HG02981 (cell line): ENCODE data around the gene MYO7B.
"Not testable (repeated sequence)": the region's sequence is repeated elsewhere in the genome, so short reads cannot be mapped to it uniquely, and the experiment has no call there.

Experiments used
- ATAC-seq: cut with Tn5 transposase; IDR thresholded peaks from one replicate; pipeline ENCODE4 v1.9.1; 2021; ENCODE audit warnings: mild to moderate bottlenecking, moderate library complexity; ENCODE audit not compliant: unreplicated experiment

Gene MYO7B

DNA sequence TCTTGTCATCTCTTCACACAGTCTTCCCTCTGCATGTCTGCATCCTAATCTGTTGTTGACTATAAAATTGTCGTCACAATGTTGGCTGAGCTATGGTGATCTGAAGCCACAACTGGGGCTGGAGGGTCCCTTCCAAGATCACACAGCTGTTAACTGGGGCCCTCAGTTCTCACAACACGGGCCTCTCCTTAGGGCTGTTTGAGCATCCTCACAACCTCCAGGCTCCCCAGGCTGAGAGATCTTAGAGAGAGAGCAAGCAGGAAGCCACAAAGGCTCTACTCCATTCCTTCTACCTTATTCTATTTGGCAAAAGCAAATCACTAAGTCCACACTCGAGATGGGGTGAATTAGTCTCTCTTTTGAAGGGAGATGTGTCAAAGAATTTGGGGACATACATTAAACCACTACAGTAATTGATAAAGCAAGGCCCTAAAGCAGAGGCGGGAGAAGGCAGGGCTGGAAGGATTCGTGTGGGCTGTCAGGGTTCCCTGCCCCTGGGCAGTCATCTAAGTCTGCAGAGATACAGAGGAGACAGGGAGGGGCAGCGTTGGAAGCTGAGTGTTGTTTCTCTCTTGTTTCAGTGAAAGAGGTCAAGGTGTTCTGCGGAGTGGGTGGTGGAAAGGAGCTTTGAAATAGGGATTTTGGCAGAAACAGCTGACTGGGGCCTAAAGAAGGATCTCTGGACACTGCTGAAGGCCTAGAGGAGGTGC, 15.9 kb downstream of the MYO7B start:
- ATAC-seq: no peak

GRCh38 chr2:127552336-127552735, 16.9 kb downstream of the MYO7B start:
- ATAC-seq: no peak

DNA sequence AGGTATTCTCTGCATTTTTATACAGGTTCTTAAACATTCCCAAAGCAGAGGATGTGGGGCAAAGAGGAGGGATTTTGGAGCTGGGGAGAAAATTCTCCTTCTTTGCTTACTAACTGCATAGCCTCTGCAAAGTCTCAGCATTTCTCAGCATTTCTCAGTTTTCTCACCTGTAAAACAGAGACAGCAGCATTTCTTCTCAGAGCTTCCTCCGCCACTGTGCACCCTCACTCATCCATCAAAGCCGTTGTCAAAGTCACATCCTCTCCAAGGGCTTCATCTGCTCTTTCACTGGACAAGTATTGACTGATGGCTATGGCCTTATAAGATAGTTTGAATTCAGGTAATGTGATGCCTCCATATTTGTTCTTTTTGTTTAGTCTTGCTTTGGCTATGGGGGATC, 17.4 kb downstream of the MYO7B start:
- no peak for ATAC-seq

- no peak for ATAC-seq
These were observed 23.4 kb downstream of the MYO7B start for GRCh38 chr2:127558911-127559310.

DNA sequence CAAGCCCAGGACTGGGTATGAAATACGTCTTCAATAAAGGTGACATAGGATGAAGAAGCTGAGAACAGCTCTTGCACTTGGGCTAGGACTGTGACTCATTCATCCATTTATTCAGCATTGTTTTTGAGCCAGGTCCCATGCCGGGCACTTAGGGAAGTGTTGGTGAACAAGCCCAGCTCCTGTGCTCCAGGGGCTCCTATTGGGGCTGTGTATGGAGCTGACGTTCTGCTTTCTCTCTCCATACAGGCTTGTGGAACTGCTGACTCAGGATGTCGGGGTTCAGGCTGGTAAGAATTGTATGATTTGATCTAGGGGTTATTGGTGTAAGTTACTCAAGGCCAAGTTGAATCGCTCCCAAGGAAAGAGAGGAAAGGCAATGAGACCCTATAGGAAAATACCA, 24.0 kb downstream of the MYO7B start:
- ATAC-seq: no peak

GRCh38 chr2:127560201-127560930, 24.9 kb downstream of the MYO7B start:
- ATAC-seq: no peak

- no peak for ATAC-seq
These were observed 25.4 kb downstream of the MYO7B start for GRCh38 chr2:127560931-127561280.

DNA sequence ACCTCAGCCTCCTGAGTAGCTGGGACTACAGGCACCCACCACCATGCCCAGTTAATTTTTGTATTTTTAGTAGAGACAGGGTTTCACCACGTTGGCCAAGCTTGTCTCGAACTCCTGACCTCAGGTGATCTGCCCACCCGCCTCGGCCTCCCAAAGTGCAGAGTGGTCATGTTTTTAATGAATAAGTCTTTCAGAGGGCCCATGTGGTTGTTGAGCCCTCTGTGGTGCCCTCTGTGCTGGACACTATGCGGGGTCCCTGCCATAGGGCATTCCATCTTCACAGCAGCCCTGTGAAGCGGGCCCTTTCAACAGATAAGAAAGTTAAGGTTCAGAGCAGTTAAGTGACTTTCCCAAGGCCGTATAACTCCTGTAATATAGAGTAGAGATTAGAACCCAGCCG, 25.9 kb downstream of the MYO7B start:
- ATAC-seq: no peak

GRCh38 chr2:127562936-127563335, 27.5 kb downstream of the MYO7B start:
- ATAC-seq: no peak

- peak; percentile 99 for ATAC-seq
These were observed 28.3 kb downstream of the MYO7B start for GRCh38 chr2:127563458-127564428.

DNA sequence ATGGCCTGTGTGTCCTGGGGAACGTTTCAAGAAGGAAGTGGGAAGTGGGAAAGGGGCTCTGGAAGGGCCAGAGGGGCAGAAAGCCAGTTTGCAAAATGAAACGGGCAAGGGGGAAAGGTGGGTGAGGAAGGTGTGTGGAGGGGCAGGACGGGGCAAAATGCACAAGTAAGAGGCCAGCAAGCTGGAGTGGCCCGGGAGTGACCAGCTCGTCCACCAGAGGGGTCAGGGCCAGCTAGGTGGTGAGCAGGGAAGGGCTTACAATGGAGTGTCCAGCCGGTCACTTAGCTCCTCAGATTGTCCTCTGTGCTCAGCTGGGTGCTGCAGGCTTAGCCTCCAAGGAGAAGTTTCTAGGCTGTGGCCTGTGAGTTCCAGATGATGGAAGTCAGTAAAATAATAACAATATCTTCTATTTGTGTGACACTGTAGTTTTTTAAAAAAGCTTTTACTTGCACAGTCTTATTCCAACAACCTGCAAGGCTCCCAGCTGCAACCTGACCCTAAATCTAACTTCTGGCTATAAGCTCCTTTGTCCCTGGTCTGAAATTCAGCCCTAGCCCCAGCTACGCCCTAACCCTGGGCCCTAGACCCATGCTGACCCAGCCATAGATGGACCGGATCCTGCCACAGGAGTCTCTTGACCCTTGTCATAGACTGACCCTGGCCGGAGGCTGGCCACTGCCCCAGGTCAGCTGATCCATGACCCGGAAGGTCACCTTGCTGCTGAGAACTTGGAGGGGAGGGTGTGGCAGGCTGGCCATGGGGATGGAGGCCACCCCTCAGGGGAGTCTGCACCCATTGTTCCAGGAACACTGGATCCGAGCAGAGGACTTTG, 29.2 kb downstream of the MYO7B start:
- ATAC-seq: no peak

DNA sequence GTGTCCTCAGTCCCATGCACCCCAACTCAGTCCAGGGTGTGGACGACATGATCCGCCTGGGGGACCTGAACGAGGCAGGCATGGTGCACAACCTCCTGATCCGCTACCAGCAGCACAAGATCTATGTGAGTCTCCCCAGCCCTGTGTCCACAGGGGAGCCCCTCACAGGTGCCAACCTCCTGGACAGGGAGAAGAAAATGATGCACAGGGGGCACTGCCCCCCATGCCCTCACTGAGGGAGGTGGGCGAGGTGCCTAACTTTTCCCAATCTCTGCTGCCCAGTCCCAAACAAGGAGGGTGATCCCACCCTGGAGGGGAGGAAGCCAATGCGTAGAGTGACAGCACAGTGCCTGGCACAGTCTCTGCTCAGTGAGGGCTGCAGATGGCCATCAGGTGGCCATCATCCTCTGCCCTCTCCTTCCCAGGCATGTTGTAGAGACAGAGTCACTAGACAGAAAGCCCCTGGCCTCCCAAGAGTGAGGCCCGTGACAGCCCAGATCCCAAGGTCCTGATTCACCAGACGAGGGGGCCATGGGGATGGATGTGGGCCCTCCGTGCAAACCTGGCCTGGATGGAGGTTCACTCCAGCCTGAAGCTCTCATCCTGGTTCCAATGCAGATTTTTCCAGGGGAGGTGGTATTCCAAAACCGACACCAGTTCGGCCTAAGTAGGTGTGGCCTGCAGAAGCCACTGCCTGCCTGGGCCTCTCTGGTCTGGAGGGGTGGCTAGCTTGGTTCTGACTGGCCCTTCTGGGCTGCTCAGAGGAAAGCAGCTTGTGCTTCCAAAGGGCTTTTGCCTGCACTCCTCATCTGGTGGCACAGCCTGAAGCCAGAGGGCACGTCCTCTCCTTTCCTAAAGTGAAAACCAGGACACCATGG, 30.0 kb downstream of the MYO7B start:
- no peak for ATAC-seq

DNA sequence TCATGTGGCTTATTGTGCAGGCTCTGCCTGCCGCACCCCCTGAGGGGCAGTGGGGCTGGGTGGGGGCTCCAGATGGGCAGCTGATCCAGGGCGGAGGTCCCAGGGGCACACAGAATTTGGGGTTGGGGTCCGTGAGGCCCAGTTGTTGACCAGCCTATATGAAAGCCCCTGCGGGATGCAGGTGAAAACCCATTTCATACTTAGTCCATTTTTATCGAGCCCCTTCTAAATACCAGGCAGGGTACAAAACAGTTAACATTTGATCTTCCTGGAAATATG, 30.6 kb downstream of the MYO7B start:
- ATAC-seq: no peak

DNA sequence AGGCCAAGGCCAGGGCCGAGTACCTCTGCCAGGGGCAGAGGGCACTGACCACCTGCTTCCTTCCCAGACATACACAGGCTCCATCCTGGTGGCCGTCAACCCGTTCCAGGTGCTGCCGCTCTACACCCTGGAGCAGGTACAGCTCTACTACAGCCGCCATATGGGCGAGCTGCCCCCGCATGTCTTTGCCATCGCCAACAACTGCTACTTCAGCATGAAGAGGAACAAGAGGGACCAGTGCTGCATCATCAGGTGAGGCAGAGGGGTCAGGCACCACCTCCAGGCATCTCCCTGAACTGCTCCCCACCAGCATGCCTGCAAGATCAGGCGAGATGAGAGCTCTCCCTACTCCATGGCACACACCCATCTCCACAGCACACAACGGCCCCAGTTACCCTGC, 31.1 kb downstream of the MYO7B start:
- no peak for ATAC-seq

- ATAC-seq: no peak
These were observed 31.9 kb downstream of the MYO7B start for GRCh38 chr2:127567351-127567854.

DNA sequence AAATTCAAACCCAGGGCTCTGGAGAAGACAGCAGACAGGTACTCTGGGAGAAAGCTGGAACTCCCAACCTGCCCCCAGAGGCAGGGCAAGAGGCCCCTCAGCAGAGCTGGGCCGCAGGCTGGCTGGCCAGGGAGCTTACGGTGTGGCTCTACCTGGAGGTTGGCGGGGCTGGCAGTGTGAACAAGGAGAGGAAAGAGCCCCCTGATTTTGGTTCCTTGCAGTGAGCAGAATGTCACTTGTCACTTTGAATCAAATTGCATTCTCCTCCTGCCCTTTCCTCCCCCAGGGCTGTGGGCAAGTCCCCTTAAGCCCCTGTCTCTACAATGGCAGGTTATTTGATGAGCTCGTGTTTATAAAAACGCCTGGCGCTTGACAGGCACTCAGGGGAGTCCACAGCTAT, 32.6 kb downstream of the MYO7B start:
- no peak for ATAC-seq

- ATAC-seq: no peak
These were observed 34.2 kb downstream of the MYO7B start for GRCh38 chr2:127569666-127570065.

DNA sequence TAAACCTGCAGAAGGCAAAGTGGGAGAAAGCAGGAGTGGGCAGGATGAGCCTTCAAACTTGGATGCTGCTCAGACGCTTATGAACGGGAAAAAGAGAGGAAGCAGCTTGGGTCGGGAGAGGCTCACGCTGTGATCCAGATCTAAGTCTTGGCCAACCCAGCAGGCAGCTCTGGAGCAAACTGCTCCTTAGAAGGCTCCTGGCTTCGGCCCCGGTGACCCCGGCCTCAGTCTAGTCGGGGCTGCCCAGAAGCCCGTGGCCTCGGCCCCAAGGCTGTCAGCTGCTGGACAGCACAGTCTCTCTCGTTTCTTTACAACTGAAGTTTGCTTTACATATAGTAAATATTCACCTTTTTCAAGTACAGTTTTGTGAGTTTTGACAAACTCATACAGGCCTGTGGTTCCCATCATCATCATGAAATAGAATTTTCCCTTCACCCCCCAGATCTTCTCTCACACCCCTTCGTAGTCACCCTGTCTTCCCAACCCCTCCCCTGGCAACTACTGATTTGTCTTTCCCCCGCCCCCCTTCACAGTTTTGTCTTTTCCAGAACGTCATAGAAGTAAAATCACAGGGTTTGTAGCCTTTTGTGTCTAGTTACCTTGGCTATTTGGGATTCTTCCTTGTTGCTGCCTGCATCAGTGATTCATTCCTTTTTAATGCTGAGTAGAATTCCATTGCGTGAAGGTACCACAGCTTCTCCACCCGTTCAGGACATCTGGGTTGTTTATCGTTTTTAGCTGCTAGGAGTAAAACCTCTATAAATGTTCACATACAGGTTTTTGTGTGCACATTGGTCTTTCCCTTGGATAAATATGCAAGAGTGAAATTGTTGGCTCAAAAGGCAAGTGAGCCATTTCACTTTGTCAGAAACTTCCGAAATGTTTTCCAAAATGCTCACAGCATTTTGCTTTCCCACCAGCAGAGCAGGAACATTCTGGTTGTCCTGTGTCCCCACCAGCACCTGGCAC, 35.1 kb downstream of the MYO7B start:
- ATAC-seq: no peak

GRCh38 chr2:127572352-127572751, 36.9 kb downstream of the MYO7B start:
- not testable (repeated sequence) for ATAC-seq
